IPS-11a (cell line): ENCODE data around the gene UBAP2.
"Not testable (repeated sequence)": the region's sequence is repeated elsewhere in the genome, so short reads cannot be mapped to it uniquely, and the experiment has no call there.

ENCODE experiments used
- H3K4me3 ChIP-seq: one replicate; pipeline ENCODE4 v1.5.1; 2013; ENCODE audit warnings: low read depth, low read length, control low read depth

Gene UBAP2

DNA sequence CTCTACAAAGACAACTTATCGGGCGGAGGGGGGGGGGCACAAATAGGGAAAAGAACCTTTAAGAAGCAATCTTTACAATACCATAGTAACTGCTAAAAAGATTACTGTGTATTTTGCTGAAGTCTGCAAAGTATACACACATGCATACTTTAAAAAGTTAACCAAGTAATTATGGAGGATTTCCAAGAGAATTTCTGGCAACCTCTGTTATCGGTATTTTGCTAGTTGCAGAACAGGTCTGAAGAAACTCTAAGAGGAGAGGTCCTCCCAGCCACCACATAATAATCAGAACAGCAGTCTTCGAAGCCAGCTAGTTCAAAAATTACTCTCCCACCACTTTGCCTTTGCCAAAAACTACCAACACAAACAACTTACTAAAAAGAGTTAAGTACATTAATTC, 56.1 kb downstream of the UBAP2 start:
- H3K4me3 ChIP-seq, result no peak overlapping the region

DNA sequence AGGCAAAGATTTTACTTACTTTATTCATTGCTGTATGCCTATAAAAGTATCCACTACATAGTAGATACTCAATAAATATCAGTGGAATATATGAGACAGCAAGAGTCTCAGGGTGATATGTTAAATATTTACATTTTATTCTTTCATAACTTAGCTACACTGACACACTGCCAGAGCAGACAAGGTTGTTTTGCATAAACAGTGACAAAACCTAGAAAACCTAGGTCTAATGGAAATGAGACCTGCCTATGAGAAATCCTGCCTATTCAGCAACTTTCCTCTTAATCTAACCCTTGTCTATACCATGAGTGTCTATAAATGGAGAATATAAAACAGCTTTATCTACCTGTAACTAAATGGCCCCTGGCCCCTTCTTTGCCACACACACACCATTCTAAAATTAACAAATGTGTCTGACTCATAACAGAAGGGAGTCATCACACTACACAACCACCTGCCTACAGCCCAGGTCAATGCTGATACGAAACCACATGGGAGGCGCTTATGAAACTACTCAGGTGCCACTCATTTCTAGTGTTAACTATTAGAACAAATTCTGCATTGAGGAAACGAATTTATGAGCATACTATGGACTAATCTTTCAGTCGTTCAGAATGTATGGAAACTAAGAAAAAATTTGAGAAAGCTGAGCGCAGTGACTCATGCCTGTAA, 60.3 kb downstream of the UBAP2 start:
- no peak overlapping the region for H3K4me3 ChIP-seq

DNA sequence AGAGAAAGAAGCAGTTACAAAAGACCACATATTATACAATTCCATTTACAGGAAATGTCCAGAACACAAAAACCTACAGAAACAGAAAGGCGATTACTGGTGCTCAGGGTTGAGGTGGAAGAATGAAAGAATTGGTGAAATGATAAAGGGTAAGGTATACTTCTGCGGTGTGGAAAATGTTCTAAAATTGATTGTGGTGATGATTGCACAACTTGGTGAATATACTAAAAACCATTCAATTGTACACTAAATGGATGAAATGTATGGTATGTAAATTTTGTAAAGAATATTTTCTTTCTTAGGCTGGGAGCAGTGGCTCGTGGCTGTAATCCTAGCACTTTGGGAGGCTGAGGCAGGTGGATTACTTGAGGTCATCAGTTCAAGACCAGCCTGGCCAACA, 72.3 kb downstream of the UBAP2 start:
- no peak overlapping the region for H3K4me3 ChIP-seq

DNA sequence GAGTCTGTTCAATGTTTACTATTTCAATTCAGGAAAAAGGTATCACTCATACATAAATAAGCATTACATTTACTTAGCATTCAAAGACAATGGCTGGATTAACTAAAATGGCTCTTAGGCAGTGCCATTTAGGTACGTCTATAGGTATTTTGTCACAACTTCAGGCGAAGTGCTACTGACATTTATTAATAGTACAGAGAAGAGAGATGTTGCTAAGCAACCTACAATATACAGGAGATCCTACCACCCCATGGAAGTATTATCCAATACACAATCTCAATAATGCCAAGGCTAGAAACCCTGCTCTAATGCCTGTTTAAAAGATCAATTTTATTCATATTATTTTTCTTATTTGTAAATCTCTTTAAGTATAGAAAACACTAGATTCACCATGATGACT, 76.0 kb downstream of the UBAP2 start:
- H3K4me3 ChIP-seq, result no peak overlapping the region

DNA sequence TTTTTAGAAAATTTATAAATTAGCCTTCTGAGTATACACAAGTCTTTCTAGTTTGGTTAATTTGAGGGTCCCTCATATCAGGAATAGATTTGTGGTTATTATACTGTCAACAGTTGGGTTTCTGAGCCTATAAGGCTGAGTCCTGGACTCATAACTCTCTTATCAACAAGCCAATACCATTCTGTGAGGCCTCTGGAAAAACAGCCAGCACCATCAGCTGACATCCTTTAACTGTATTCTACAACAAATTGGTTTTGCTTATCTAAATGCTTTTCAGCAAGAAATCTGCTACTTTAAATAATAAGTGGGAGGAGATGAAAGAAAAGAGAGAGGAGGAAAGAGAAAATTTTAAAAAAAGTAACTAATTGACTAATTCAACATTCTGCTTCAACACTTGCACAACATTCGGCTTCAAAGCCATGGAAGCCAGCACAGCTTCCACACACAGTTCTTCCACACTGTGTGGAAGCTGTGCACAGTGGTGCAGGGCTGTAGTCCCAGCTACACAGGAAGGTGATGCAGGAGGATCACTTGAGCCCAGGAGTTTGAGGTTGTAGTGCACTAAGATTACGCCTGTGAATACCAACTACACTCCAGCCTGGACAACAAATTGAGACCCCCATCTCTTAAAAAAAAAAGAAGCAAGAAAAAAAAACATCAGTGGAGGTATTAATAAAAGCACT, 84.5 kb downstream of the UBAP2 start:
- H3K4me3 ChIP-seq, result no peak overlapping the region

DNA sequence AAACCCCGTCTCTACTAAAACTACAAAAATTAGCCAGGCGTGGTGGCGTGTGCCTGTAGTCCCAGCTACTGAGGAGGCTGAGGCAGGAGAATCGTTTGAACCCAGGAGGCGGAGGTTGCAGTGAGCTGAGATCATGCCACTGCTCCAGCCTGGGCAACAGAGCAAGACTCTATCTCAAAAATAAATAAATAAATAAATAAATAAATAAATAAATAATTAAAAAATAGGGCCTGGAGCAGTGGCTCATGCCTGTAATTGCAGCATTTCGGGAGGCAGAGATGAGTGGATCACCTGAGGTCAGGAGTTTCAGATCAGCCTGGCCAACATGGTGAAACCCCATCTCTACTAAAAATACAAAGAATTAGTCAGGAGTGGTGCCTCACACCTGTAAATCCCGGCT, 86.2 kb downstream of the UBAP2 start:
- not testable (repeated sequence) for H3K4me3 ChIP-seq

DNA sequence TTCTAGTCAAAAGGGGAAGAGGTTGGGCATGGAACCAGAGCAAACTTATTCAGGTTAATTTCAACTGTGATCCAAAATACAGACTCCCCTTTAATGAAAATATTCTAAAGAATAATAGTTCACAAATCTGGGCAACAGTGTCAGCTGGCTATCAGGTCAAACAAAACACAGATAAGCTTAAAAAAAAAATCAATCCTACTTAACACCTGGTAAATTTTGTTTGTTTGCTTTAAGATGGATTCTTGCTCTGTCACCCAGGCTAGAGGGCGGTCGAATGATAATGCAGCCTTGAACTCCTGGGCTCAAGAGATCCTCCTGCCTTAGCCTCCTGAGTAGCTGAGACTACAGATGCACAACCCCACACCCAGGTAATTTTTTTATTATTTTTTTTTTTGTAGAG, 89.0 kb downstream of the UBAP2 start:
- H3K4me3 ChIP-seq, result no peak overlapping the region

DNA sequence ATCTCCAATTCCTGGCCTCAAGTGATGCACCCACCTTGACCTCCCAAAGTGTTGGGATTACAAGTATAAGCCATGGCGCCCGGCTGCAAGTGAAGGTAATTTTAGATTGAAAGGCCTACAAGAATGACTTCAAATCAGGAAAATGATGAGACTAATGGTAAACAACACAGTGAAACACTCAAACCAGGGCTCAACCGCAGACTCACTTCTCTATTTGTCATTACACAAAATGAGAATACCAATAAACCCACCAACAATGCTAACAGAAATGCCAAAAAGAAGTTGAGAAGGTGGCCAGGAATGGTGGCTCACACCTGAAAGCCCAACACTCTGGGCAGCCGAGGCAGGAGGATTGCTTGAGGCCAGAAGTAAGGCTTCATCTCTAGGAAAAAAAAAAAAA, 92.1 kb downstream of the UBAP2 start:
- H3K4me3 ChIP-seq, result no peak overlapping the region

DNA sequence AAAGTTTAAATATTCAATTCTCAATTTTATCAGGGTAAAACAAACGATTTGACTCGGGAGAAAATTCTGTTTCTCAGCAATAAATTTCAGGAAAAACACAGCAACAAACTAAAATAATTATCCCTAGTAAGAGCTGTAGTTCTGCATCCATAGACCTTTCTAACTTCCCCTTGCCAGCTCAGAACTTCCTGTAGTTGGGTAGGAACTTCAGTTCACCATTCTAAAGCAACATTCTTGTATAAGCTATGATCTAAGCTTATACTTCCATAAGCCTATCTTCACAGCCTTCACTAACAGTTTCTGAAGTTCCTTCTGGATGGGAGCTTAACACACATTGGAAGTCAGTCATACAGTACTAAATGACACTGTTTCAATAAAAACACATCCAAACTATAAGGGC, 96.6 kb downstream of the UBAP2 start:
- no peak overlapping the region for H3K4me3 ChIP-seq

DNA sequence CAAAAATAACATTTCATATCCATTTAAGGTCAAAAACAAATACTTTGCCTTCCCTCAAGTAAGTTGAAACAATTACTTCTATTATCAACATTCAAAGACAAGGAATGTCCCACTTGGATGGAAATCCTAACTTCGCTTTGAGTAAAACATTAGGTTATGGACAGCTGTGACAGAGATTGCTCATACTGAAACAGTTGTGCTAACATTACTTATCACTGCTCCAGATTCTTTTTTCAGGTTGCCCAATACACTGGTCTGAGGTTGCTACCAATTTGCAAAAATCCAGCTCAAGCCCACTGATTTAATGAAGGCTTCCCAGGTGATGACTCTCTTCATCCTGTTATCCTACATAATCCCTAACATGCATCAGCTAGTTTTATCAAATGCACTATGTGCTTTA, 98.3 kb downstream of the UBAP2 start:
- no peak overlapping the region for H3K4me3 ChIP-seq

DNA sequence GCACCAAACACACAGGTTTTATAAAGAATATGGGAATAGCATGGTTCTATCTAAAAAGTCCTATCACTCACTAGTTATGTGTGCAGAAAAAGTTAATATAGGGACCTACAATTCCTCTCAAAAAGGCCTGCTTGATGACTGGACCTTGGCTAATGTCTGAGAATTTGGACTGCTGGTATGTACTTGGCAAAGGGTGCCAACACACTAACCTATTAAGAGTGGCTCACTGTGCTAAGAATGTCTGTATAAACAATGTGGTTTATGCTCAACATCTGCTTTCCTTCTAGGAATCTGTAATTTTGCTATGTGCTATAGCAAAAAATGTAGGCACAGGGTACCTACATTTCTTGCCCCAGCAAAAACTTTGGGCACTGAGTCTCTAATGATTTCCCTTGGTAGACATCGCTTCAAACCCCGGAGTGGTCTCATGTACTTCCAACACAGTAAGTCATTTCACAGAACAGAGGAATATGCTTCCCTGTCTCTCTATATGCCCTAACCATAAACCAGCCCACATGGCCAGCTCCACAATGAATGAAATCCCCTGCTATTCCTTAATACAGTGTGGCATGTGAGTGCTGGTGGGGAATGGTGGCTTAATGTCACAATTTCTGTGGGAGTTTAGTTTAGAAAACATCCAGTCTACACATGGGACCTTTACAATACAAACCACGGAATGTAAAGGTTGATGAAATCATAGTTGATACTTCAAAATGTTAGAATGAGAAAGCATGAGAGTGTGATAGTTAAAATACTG, 101.7 kb downstream of the UBAP2 start:
- H3K4me3 ChIP-seq, result no peak overlapping the region

DNA sequence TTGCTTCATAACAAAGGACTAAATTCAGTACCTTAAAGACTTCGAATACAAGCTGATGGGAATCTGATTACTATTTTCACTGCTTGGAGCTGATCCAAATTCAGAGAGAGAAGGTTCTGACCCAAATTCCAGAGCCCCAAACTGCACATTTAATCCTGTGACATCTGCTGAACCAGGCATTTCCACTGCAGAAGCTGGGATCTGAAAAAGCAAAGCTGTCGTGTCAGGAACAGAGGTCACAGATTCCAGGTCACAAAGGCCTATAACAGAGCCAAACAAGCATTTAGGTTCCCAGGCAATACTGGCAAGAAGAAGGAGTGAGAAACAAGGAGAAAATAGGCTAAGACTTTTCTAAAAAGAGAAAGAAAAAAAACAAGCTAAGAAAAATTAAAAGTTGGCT, 105.3 kb downstream of the UBAP2 start:
- no peak overlapping the region for H3K4me3 ChIP-seq

DNA sequence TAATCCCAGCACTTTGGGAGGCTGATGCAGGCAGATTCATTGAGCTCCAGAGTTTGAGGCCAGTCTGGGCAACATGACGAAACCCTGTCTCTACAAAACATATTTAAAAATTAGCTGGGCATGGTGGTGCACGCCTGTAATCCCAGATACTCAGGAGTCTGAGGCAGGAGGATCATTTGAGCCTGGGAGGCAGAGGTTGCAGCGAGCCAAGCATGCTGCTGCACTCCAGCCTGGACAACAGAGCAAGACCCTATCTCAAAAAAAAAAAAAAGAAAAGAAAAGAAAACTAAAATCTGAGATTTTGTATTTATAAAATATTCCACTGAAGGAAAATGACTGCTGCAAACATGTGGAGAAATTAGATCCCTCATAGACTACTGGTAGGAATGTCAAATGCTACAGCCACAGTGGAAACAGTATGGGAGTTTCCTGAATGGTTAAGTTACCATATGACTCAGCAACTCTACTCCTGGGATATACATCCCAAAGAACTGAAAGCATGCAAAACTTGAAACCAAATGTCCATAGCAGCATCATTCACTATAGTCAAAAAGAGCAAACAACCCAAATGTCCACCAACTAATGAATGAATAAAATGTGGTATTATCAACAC, 106.1 kb downstream of the UBAP2 start:
- no peak overlapping the region for H3K4me3 ChIP-seq

DNA sequence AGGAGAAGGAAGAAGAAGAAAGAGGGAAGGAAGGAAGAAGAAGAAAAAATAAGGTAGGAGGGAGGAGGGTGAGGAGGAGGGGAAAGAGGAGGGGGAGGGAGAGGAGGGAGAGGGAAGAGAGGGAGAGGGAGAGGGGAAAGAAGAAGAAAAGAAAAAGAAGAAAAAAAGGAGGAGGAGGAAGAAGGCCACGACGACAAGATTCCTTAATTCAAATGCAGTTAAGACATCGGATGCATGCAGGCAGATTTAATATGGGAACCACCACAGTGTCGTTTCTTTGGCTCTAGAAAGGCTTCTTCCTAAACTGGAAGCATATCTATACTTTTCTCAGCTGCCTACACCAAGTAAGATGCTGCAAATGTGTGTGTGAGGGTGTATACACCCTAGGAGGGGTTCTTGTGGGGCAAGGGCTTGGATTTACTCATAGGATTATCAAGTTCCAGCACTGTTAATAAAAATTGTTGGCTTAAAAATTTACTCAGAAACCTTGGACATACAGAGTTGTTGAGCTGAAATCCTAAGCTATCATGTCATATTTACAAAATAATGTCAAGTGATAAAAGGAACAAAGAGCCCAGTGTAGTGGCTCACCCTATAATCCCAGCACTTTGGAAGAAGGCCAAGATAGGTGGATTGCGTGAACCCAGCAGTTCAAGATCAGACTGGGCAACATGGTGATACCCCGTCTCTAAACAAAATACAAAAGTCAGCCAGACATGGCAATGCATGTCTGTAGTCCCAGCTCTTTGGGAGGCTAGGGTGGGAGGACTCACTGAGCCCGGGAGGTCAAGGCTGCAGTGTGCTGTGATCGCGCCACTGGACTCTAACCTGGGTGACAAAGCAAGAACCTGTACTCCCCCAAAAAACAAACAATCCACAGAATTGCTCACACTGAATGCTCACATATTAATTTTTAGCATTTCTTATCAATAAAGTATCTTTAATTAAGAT, 108.5 kb downstream of the UBAP2 start:
- no peak overlapping the region for H3K4me3 ChIP-seq

DNA sequence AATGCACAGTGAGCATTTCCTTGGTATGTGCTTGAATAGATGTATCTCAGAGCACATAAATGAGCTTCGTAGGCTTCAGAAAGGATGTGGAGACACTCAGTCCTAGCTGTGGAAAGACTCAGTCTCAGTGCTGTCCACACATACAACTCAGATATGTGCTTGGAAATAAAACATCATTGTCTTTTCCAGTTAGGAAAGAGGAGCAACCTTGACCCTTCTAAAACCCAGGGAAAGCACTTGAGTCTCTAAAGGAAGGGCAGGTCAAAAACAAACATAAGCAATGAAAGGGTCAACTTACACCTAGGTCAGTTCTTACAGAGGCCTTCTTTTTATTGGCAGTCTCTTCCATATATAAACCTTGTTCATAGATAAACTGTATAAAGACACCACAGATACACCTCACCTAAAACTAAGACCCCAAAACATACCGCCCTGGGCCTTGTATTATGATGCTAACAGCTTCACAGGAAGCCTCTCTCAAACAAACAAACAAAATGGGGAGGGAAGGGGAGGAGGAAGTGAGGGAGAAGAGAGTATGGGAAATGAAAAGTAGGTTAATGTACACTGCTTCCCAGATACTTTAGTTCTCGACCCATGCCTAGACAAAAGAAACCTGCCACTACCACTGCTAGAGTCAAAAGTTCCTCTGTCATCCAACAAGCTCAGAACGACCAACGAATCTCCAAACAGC, 114.4 kb downstream of the UBAP2 start:
- no peak overlapping the region for H3K4me3 ChIP-seq

DNA sequence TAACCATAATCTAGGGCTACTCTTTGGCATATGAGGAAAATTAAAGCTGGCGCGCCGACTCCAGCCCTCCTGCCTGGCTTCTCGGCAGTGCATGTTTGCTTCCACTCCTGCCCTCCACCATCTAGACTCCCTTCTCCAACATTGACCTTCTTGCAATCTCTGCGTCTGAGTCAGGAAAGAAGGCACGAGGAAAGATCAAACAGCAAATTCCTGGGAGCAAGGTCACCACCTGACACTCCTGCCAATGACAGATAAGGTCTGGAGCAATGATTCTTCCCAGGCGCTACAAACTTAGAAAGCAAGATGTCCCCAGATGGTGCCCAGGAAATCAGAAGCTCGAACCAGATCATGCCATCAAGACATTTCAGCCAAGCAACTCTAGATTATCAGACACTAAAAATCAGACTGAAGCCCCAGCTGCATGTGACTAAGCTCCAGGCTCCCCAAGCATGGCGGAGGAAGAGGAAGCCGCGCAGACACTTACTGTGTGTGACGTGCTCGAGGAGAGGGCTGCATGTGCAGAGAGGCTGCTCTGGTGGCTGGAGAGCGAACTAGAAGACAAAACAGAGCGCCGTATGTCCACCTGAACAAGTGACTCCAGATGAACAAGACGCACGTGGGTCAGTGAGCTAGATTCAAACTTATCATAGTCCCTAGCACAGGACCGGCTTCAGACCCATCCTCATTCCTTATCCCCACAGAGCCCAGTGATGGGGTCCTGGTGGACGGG, 116.4 kb downstream of the UBAP2 start:
- H3K4me3 ChIP-seq, result no peak overlapping the region

DNA sequence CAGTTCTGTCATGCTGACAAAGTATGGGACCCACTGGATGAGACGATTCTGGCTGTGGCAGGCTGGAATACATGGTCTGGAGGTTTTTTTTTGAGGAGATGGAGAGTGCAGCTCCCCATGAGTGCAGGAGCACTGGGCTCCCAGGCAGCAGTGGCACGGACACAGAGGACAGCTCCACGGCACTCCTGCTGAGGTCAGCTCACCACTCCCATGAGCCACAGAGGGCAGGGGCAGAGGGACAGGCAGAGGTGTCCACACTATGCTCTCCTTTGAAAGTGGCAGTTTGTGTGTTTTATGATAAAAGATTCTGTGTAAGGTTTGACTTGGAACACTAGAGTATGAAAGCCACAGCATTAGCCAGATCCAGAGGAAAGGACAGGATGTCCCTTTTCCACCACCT, 117.4 kb downstream of the UBAP2 start:
- H3K4me3 ChIP-seq, result no peak overlapping the region

DNA sequence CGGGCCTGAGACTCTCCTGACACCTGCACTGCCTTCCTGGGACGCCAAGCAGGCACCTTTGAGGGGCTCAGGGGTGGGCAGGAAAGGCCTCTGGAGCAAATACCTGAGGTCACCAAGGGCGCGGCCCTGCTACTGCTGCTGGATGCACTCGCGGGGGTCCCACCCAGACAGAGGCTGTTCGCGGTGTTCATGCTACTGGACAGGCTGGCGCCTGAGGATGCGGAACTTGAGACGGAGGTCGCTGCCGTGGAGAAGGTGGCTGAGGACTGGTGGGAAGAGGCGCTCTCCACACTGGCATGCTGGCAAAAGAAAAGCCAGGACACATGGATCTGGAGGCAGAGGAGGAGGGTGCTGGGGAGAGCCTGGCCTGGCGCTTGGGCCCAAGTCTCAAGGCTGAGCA, 121.0 kb downstream of the UBAP2 start:
- H3K4me3 ChIP-seq, result no peak overlapping the region

DNA sequence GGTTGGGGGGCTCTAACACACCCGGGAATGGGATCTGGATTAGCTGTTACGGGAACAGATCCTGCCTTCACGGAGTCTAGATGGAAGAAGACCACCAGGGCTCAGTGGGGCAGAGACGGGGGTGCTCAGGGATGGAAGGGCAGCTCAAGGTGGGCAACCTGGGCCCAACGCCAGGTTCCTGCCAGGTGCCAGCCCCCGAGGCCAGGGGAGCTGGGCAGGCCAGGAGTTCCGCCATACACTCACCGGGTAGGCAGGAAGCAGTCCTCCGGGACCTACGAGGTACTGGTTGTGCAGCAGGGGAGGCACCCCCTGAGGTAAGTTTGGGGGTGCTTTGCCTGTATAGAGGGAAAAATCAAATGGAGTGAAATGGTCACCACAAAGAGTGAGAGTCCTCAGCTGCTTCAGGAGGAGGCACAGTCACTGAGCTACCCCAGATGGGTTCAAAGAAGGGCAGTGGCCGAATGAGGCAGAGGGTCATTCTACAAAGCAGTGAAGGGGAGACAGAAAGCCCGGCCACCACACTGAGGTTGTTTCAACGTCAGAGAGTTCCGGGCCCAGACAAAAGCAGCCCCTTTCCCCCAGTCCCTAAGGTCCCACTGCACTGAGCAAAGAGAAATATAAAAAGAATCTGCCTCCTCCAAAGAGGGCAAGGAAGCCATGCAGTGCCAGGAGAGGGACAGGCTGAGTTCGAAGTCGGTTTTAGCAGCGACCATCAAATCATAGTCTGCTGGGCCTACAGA, 121.8 kb downstream of the UBAP2 start:
- H3K4me3 ChIP-seq, result no peak overlapping the region
